Testis (tissue), 2 donors: Measurements from ENCODE around the gene XRCC2.

Experiments used
- CTCF ChIP-seq, 3 experiments: fragments of 450-650 bp in 2 of 3; fragments of 200-600 bp in 1 of 3; sonication (generic) in 1 of 3; IDR thresholded peaks; one replicate each; pipeline ENCODE4 v1.5.1; 2016 to 2019; ENCODE audit warnings: antibody characterized with exemption in 3 of 3, mild to moderate bottlenecking in 2 of 3, moderate library complexity in 1 of 3
- POLR2A ChIP-seq: fragments of 450-650 bp; IDR thresholded peaks from one replicate; pipeline ENCODE4 v1.6.1; 2017; ENCODE audit warnings: antibody characterized with exemption, mild to moderate bottlenecking, moderate library complexity

DNA sequence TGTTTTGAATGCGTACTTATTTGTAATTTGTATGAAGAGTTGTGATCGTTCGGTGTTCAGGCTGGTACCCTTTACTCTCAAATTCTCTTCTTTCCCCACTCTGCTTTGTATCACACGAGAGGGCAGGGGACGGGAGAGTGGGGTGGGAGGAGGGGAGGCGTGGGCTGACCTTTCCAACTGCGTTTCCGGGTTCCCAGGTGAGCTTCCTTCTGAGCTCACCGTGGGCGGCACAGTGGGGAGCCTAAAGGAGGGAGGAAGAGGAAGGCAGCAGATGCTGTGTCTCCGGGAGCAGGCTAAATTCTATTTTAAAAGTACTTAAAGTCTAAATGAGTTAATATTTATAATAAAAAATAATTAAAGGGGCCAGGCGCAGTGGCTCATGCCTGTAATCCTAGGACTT lies 7.4 kb upstream of the XRCC2 start:
- TF ChIP-seq CTCF (IDR thresholded peaks at IDR 0.05) (no peak), POLR2A (no peak)
